OCI-LY1 (cell line): ENCODE data around the gene SEPHS2.

Experiments
- H2AFZ ChIP-seq: fragments of 200-600 bp; sonication (generic), shearing (Covaris generic); 2 replicates; pipeline ENCODE4 v1.6.0; 2014; ENCODE audit warnings: antibody characterized with exemption, mild to moderate bottlenecking, low read length
- H3F3A ChIP-seq: fragments of 200-600 bp; sonication (generic), shearing (Covaris generic); 2 replicates; pipeline ENCODE4 v1.6.0; 2014; ENCODE audit warnings: mild to moderate bottlenecking, antibody characterized with exemption, low read length, moderate library complexity; ENCODE audit not compliant: insufficient read depth
- H3K27ac ChIP-seq: fragments of 200-600 bp; sonication (generic); 2 replicates; pipeline ENCODE4 v1.5.1; 2014; ENCODE audit warnings: low read length, mixed run types, mild to moderate bottlenecking, low read depth; ENCODE audit not compliant: poor library complexity, severe bottlenecking
- H3K27me3 ChIP-seq: fragments of 200-600 bp; sonication (generic); 2 replicates; pipeline ENCODE4 v1.6.0; 2014; ENCODE audit warnings: antibody characterized with exemption, mild to moderate bottlenecking, low read length, moderate library complexity; ENCODE audit not compliant: insufficient read depth
- H3K36me3 ChIP-seq: fragments of 200-600 bp; sonication (generic); 2 replicates; pipeline ENCODE4 v1.6.1; 2014; ENCODE audit warnings: mild to moderate bottlenecking, antibody characterized with exemption, low read length, moderate library complexity, mixed read lengths; ENCODE audit not compliant: insufficient read depth
- H3K4me1 ChIP-seq: fragments of 200-600 bp; sonication (generic); 2 replicates; pipeline ENCODE4 v1.5.1; 2014; ENCODE audit warnings: mild to moderate bottlenecking, low read length, moderate library complexity; ENCODE audit not compliant: insufficient read depth, severe bottlenecking
- H3K4me2 ChIP-seq: fragments of 200-600 bp; sonication (generic), shearing (Covaris generic); 2 replicates; pipeline ENCODE4 v1.6.1; 2014; ENCODE audit warnings: low read length
- H3K4me3 ChIP-seq: fragments of 200-600 bp; sonication (generic); 2 replicates; pipeline ENCODE4 v1.5.1; 2014; ENCODE audit warnings: low read length, low read depth, mild to moderate bottlenecking, mixed read lengths; ENCODE audit not compliant: poor library complexity, severe bottlenecking
- H3K79me2 ChIP-seq: fragments of 200-600 bp; shearing (Covaris generic); 2 replicates; pipeline ENCODE4 v1.6.1; 2016; ENCODE audit warnings: mixed run types, low read length, mixed read lengths; ENCODE audit not compliant: insufficient read depth
- H3K9ac ChIP-seq: fragments of 200-600 bp; sonication (generic), shearing (Covaris generic); 2 replicates; pipeline ENCODE4 v1.6.1; 2014; ENCODE audit warnings: mild to moderate bottlenecking, low read length, mixed read lengths
- H3K9me2 ChIP-seq: fragments of 200-600 bp; sonication (generic), shearing (Covaris generic); 2 replicates; pipeline ENCODE4 v1.6.1; 2014; ENCODE audit warnings: low read depth, mild to moderate bottlenecking, low read length, mixed read lengths
- H3K9me3 ChIP-seq: fragments of 200-600 bp; shearing (Covaris generic); 2 replicates; pipeline ENCODE4 v1.6.1; 2014; ENCODE audit warnings: low read length, mixed read lengths
- H4K20me1 ChIP-seq: fragments of 200-600 bp; sonication (generic), shearing (Covaris generic); 2 replicates; pipeline ENCODE4 v1.6.0; 2016; ENCODE audit warnings: mild to moderate bottlenecking, low read length; ENCODE audit not compliant: insufficient read depth
- CTCF ChIP-seq: fragments of 200-600 bp; sonication (generic), shearing (Covaris generic); IDR thresholded peaks from 2 replicates; pipeline ENCODE4 v1.5.1; 2017; ENCODE audit warnings: mild to moderate bottlenecking, antibody characterized with exemption, low read length, moderate library complexity, mixed read lengths
- EZH2 ChIP-seq: fragments of 200-600 bp; sonication (generic), shearing (Covaris generic); IDR thresholded peaks from 2 replicates; pipeline ENCODE4 v1.8.0; 2017; ENCODE audit warnings: borderline replicate concordance, mixed run types, mild to moderate bottlenecking, antibody characterized with exemption, low read length, moderate library complexity, mixed read lengths

The SEPHS2 gene

GRCh38 chr16:30476991-30477390 lies 31.3 kb upstream of the SEPHS2 start:
- H3K9me2 ChIP-seq = no peaks in the 10 kb centered on the region
- H3K27me3 ChIP-seq = no peaks in the 10 kb centered on the region
- TF ChIP-seq CTCF = no peak
- no peak for TF ChIP-seq EZH2
- no peak overlapping the region for H3K4me2 ChIP-seq
- H2AFZ ChIP-seq = no peak overlapping the region
- no peaks in the 10 kb centered on the region for H3K9me3 ChIP-seq
- no peaks in the 10 kb centered on the region for H3K79me2 ChIP-seq
- peaks cover 42% of the 10 kb centered on the region for H3K4me1 ChIP-seq
- H3K27ac ChIP-seq = no peak overlapping the region
- H3F3A ChIP-seq = 0 out of 2 replicates have a peak, but pooled peaks cover 3% of the 10 kb centered on the region
- no peaks in the 10 kb centered on the region for H4K20me1 ChIP-seq
- H3K36me3 ChIP-seq = peaks cover 59% of the 10 kb centered on the region
- H3K4me3 ChIP-seq = no peak overlapping the region
- no peak overlapping the region for H3K9ac ChIP-seq

GRCh38 chr16:30474684-30475083 lies 29.0 kb upstream of the SEPHS2 start:
- Histone ChIP-seq H3K9me2 (no peaks in the 10 kb centered on the region), H2AFZ (no peak overlapping the region), H3K27me3 (no peaks in the 10 kb centered on the region), H3F3A (0 out of 2 replicates have a peak, but pooled peaks cover 4% of the 10 kb centered on the region), H3K36me3 (peaks cover 36% of the 10 kb centered on the region), H4K20me1 (no peaks in the 10 kb centered on the region), H3K4me3 (peak overlapping the region; percentile 71), H3K9me3 (no peaks in the 10 kb centered on the region), H3K4me2 (peak overlapping the region; percentile 92), H3K27ac (peak overlapping the region; percentile 91), H3K4me1 (peaks cover 62% of the 10 kb centered on the region), H3K79me2 (no peaks in the 10 kb centered on the region), H3K9ac (peak overlapping the region; percentile 90; the same call in 1 of the 2 replicates)
- TF ChIP-seq EZH2 (no peak), CTCF (no peak)

- Histone ChIP-seq H3K9me2 (no peaks in the 10 kb centered on the region), H4K20me1 (no peaks in the 10 kb centered on the region), H3F3A (0 out of 2 replicates have a peak, but pooled peaks cover 4% of the 10 kb centered on the region), H3K36me3 (peaks cover 31% of the 10 kb centered on the region), H3K27me3 (no peaks in the 10 kb centered on the region), H2AFZ (no peak overlapping the region), H3K79me2 (no peaks in the 10 kb centered on the region), H3K9me3 (no peaks in the 10 kb centered on the region), H3K4me3 (peak overlapping the region; percentile 71), H3K9ac (peak overlapping the region; percentile 90), H3K4me2 (peak overlapping the region; percentile 92), H3K27ac (peak overlapping the region; percentile 91), H3K4me1 (peaks cover 60% of the 10 kb centered on the region)
- TF ChIP-seq EZH2 = no peak
- no peak for TF ChIP-seq CTCF
These were observed 28.4 kb upstream of the SEPHS2 start for GRCh38 chr16:30474074-30474452.
